ENCODE data around the gene AKR1B15.
"Not testable (repeated sequence)": the region's sequence is repeated elsewhere in the genome, so short reads cannot be mapped to it uniquely, and the experiment has no call there.

The AKR1B15 gene

DNA sequence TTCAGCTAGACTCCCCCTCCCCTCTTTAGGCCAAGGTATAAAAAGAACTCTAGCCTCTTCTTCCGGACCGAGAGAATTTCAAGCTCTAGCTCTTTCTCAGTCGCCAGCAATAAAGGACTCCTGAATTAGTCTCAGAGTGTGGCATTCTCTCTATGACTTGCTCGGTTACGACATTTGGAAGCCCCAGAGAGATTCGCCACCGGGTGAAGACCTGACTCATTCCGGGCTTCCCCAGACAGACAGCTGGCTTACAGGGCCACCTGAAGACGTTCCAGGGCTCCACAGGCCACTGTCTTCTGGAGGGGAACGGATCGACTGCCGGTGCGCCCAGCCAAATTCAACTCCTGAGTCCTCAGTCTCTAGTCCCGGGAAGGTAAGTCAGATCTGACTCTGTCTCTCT, at the start of gene AKR1B15:
AKR1B15 (plus strand) TSS at position 234 of the 400 bp plus-strand sequence. CDS start 15,510 bp downstream, outside the sequence.
- no peak for DNase-seq (ENCODE audit: low read depth)

DNA sequence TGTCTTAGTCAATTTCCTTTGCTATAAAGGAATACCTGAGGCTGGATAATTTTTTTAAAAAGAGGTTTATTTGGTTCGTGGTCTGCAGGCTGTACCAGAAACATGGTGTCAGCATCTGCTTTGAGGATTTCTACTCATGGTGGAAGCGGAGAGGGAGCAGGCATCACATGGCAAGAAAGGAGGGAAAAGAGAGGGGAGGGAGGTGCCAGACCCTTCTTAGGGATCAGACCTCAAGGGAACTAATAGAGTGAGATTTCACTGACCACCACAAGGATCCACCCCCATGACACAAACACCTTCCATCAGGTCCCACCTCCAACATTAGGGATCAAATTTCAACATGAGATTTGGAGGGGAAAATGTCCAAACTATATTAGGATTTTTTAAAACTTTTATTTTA, 48.5 kb upstream of the AKR1B15 start:
- DNase-seq (ENCODE audit: low read depth) = no peak

DNA sequence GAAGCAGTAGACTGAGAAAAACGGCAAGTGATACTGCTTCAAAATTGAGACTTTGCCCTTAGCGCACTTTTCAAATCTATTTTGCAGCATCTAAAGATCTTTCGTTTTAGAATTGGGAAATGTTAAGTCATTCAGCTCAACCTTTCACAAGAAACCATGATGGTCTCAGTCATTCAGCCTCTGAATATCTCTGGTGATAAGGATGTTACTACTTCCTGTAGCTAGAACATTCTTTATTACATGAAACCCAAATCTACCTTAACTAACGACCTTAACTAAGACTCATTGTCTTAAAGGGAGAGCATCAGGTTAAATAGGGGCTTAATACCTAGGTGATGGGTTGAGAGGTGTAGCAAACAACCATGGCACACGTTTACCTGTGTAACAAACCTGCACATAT, 47.9 kb upstream of the AKR1B15 start:
- no peak for DNase-seq (ENCODE audit: low read depth)

DNA sequence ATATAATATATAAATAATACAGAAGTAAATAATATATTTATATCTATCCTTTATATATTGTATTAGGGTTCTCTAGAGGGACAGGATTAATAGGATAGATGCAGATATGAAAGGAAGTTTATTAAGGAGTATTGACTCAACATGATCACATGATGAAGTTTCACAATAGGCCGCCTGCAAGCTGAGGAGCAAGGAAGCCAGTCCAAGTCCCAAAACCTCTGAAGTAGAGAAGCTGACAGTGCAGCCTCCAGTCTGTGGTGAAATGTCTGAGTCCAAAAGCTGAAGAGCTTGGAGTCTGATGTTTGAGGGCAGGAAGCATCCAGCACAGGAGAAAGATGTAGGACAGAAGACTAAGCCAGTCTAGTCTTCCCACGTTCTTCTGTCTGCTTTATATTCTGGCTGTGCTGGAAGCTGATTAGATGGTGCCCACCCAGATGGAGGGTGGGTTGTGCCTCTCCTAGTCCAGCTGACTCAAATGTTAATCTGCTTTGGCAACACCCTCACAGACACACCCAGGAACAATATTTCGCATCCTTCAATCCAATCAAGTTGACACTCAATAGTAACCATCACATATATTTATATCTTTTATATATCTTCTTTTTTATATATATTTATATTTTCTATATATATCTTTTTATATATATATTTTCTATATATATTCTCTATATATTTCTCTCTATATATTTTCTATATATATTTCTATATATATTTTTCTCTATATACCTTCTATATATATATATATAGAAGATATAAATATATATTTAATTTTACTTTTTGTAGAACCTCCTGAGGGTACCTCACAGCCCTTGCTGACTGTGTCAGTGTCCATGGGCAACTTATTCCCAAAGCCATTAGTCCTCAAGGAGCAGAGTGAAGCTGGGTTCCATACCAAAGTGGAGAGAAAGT, 46.2 kb upstream of the AKR1B15 start:
- no peak for DNase-seq (ENCODE audit: low read depth)

DNA sequence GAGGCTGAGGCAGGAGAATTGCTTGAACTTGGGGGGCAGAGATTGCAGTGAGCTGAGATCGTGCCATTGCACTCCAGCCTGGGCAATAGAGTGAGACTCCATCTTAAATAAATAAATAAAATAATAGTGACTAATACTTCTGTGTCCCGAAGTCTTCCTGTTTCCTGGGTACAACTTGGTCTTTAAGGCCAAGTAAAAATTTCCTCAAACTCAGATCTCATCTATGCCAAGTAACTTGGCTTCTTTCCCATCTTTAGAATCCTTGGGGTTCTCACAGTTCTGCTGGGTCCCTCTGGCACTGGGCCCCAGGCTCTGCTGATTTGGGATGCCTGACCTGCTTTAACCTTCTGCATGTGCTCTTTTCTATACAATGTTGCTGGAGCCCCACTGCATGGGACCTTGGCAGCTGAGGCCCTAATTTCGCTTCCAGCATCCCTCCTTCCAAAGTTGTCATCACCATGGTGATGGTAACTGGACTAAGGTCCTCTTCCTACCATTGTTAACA, 44.2 kb upstream of the AKR1B15 start:
- no peak for DNase-seq (ENCODE audit: low read depth)

DNA sequence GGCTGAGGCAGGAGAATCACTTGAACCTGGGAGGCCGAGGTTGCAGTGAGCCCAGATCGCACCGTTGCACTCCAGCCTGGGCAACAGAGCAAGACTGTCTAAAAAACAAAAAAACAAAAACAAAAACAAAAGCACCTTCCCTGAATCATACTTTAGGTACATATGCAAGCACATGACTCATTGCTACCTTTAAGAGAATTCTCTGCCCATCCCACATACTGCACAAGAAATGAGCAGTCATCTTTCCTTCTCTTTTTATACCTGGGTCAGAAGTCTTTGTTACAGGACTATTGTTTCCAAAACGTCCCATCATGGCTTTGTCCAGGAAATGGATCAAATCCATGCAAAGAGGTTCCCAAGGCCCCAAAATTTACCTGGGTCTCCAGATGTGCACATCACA, 43.1 kb upstream of the AKR1B15 start:
- DNase-seq (ENCODE audit: low read depth) = no peak

DNA sequence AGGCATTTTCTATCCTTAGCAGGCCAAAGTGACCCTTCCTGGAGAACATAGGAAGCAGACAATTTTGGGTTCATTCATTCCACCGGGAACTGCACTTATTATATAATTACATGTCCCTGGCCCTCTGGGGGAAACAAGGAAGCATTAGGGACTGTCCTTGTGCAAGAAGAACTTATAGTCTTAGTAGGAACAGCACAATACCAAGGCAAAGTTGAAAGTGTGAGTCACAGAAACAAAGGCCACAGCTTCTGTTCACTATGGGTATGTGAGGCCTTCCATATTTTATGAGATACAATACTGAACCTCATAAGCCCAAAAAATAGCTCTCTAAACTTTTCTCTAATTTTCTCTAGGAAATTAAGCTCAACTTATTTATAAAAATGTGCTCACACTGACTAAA, 39.9 kb upstream of the AKR1B15 start:
- DNase-seq (ENCODE audit: low read depth) = no peak

DNA sequence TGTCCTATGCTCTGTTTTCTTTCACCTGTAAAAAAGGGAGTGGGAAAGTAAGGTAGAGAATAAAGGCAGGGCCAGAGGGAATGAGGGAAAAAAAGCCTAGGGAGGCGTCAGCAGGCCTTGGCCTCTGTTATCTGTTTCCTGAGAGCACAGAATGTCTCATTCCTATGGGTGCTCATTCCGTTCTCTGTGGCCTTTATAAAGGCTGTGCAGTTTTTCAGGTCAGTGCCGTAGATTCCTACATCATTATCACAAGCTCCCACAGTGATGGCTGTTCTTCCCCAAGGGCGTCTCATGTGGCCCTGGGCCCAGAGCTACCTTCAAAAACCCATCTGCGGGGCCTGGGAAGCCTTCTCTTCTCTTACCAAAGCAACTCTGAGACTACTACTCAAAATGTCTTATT, 38.3 kb upstream of the AKR1B15 start:
- DNase-seq (ENCODE audit: low read depth) = no peak

DNA sequence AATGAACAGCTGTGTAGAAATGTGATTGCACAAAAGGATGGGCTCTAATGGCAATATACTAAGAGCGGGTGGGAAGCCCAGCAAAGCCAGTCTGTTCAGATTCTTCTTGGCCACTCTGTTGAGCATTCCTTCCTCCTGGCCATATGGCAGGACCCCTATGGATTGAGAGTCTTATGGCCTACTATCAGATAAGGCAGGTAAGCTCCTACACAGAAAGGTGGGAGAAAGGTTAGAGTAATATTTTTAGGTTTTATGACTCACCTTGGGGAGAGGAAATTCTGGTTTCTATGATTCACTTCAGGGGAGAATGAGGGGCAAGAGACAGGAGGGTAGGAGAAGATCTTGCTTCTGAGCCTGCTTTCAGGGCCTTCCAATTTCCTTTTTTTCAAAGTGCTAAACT, 36.6 kb upstream of the AKR1B15 start:
- DNase-seq (ENCODE audit: low read depth) = no peak

DNA sequence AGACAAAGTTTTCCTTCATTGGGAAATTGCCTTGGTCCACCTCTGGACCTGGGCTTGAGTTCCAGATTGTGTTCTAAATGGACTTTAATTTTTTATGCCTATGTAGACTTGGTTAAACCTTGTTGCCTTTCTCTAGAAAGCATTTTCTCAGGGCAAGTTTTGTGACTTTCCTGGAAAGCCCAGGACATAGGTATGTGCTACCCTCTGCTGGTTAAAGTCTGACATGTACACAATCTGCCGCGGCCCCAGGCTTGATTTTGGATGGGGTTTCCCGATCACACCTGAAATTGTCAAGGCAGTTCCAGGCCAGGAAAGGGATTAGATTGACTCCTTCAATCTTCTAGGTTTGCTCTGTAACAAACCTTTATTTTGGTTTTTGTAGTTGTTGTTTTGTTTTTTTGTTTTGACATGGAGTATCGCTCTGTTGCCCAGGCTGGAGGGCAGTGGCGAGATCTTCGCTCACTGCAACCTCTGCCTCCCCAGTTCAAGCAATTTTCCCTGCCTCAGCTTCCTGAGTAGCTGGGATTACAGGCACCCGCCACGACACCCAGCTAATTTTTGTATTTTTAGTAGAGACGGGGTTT, 35.6 kb upstream of the AKR1B15 start:
- DNase-seq (ENCODE audit: low read depth) = no peak

DNA sequence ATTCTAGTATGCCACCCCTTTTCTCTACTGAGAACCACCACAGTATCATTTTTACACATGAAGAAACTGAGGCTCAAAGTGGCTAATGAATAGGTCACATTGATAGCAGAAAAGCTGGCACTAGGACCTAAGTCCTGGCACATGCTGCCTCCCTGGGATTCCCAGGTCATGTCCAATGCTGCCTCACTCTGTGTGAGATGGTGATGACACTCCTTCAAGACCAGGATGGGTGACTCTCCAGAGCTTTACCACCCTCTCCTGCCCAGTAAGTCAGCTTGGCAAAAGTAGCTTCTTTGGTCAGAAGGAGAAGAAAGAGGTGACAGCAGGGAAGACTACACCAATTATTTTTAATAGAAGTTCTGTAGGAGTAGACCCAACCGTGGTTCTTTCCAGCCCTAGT, 34.8 kb upstream of the AKR1B15 start:
- no peak for DNase-seq (ENCODE audit: low read depth)

DNA sequence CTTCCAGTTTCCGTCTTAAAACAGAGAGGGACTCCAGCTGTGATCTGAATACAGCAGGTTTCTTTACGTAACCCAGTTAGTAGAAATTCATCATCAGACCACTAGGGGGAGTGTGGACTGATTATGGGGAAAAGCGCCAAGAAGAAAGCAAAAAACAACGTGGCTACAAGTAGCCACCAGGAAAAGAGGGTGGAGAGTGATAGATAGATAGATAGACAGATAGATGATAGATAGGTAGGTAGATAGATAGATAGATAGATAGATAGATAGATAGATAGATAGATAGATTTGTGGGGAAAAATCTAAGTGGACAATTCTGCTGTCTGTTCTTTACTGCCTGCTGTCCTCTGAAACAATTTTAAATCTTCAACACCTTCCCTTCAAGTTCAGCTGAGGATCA, 34.2 kb upstream of the AKR1B15 start:
- DNase-seq (ENCODE audit: low read depth) = no peak

DNA sequence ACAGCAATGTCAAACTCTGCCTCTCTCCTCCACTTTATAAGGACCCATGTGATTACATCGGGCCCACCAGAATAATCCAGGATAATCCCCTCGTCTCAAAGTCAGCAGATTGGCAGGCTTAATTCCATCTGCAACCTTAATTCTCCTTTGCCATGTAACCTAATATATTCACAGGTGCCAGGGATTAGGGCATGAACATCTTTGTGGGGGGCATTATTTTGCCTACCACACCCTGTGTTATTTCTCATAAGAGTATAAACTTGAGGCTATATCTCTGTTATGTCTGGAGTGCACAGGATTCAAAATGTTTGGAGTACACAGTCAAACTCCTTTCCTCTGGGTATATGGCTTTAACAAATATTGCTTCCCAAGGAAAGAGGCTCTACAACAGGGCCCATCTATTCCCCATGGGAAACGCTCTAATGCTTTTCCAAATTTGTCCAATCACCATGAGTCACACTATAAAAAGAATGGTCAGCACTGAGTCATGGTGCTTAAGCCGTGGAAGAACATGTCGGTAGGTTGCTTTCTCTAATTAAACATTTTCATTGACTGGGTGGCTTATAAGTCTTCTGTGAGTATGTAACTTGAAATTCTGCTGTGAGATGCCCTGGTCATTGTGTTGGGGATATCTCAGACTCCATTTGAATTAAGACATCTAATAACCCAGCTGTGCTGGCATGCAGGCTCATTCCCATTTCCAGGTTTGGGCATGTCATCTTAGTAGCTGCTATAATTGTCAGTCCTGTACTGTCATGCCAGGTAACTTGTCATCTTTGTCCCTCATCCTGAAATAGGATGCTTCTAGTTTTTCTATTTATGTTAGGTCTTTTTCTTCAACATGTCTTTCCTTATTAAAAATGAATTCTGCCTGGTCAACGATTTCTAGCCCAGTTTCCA, 33.1 kb upstream of the AKR1B15 start:
- DNase-seq (ENCODE audit: low read depth) = no peak

DNA sequence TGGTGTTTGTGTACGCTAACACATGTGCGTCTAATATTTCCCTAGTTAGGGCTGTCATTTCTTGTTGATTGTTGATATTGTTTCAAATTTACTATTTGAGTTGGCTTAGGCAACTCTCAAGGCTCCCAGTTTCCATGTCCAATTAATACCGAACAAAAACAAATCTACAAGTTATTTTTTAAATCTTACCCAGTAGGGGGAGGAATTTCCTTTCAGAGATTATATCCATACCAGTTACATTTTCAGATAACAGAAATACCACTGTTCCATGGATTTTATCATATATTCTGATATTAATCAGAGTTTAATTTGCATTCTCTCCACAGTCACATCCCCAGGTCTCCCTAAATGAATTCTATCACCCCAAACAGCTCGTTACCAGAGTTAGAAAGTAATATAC, 28.8 kb upstream of the AKR1B15 start:
- DNase-seq (ENCODE audit: low read depth) = no peak

DNA sequence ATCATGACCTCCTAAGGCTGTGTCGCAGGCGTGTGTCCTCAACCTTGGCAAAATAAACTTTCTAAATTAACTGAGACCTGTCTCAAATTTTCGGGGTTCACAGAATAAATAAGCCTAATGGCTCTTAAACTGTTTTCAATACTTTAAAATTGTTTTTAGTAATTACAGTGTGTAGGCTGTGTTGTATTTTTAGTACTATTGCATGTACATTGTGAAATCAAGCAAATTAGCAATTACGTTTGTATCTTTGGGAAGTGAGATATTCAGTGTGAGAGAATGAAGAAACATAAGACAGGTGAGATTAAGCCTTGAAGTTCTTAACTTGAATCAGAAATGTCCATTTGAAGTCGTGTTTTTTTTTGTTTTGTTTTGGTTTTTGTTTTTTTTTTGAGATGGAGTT, 26.3 kb upstream of the AKR1B15 start:
- DNase-seq (ENCODE audit: low read depth) = no peak

DNA sequence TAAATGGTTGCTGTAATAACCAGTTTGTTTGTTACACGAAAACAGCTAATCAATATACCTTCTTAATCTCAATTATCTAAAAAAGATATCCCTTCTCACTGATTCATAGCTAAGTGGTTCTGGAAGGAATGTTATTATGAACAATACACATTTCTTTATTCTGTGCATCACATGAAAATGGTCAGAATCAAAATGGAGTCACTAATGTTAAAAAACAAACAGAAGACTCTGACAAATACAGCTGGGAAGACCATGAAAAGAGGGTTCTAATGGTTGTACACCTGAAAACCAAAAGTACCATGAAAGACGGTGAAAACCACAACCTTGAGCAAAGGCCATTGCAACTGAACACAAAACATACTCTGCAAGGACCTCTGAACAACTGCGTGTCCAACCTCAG, 23.5 kb upstream of the AKR1B15 start:
- DNase-seq (ENCODE audit: low read depth) = not testable (repeated sequence)

DNA sequence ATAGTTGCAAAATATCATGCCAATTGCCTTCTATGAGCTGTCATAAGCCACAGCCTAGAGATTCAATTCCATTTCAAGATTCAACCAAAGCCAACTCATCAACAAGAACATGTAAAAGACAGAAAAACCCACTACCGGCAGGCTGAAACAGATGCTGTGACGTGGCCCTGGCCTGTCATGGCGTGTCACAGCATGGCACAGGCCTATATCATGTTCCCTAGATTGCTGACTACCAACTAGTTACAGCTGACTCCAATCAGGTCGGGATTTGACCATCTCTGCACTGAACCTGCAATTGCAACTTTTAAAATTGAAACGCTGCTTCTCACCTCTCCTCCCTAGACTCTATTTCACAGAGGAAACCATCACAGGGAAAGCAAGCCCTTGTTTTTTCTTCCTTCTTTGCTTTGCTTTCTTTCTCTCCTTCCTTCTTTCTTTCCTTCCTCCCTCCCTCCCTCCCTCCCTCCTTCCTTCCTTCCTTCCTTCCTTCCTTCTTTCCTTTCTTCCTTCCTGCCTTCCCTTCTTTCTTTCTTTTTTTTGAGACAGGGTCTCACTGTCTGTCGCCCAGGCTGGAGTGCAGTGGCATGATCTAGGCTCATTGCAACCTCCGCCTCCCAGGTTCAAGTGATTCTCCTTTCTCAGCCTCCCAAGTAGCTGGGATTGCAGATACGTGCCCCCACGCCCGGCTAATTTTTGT, 22.2 kb upstream of the AKR1B15 start:
- DNase-seq (ENCODE audit: low read depth) = not testable (repeated sequence)

DNA sequence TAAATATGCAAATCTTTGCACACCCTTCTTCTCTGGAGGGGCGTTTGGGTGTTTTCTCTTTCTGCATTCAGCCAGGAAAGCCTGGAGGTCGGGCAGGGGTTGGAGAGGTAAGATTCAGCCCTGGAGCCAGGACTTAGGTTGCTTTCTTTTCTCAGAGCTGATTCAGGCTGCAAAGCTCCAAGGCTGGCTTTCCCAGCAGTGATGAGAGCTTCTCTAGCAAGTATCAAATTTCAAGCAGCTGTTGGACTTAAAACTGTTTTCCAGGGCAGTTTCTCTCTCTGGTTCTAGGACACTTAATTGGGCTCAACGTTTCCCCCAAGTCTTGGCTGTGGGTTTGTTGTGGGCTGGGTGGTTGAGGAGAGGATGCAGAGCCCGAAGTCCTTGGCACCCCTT, 20.9 kb upstream of the AKR1B15 start:
- DNase-seq (ENCODE audit: low read depth) = no peak

DNA sequence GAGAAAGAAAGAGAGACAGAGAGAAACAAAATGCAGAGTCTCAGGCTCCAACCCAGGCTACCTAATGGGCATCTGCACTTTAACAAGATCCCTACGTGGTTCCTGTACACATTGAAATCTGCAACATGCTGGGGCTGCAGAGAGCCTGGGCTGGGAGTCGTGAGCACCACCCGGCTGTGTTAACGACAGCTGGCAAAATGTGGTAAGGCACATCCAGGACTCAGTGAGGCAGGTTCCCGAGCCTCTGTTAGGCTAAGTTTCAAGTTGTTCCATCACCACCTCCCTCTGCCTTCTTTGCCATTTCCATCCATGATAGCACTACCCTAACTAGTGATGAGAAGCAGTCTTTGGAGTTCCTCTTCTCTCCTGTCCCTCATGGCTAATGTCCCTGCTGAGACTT, 20.2 kb upstream of the AKR1B15 start:
- DNase-seq (ENCODE audit: low read depth) = no peak

DNA sequence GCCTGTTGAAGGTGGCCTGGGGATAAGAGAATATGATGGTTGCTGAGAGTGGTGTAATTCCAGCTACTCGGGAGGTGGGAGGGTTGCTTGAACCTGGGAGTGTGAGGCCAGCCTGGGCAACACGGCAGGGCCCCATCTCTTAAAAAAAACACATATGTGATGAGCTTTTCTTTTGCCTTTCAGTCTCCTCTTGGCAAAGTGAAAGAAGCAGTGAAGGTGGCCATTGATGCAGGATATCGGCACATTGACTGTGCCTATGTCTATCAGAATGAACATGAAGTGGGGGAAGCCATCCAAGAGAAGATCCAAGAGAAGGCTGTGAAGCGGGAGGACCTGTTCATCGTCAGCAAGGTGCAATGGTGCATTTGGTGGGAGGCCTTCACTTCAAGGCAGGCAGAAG, 18.4 kb upstream of the AKR1B15 start:
- no peak for DNase-seq (ENCODE audit: low read depth)

DNA sequence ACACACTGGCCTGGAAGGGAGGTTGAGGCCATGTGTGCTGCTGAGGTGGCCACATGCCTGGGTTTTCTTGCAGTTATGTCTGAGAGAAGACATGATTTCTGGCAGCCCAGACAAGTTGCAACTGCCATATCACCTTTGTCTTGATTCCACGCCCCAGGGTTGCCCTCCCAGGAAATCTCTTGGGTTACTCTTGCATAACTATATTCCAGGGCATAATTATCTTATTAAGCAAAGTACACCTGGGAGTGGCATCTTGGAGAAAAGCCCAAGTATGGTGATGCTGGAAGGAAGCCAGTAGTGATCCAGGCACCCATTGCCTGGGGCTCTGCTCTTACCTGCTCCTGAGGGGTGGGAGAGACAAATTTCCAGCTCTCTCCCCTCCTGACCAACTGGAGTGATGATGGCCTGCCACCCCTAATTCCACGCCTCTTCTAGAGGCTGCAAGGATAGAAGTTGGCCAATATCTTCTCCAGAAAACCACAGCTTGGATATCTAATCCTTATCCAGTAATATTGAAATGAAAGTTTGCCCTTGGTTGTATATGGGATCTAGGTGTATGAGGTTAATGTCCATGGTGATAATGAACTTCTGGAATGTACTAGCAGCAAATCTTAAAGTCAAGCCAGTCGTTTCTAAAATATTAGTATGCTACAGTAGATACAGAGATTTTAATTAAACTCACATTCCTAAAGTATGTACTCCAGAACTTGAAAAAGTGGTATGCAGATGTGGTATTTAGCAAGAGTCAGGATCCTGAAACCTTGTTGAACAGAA, 16.5 kb upstream of the AKR1B15 start:
- no peak for DNase-seq (ENCODE audit: low read depth)
